ENCODE data around the gene BRDT.

DNA sequence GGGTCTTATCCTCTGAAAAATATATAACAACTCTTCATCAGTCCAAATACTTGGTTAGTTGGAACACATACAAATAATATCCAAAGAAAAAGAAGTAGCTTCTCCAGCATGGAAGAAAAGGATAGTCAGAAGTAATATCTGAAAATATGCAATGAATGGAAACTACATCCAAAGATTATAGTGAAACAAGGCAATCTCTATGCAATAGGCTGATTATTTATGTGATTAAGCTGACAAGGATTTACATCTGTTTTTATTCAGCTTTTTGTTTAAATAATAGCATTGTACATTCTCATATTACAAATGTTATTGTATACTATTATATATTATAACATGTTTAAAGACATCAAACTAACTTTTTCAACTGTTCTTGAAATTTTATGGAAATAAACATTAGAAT lies 48.0 kb upstream of the BRDT start:
- TF ChIP-seq OSR1 (CRISPR knock-in tag; IDR thresholded peaks at IDR 0.05) (no peak), ZFP30 (CRISPR knock-in tag; IDR thresholded peaks at IDR 0.05) (no peak), ISL1 (CRISPR knock-in tag; IDR thresholded peaks at IDR 0.05) (no peak), PPARA (CRISPR knock-in tag; IDR thresholded peaks at IDR 0.05; ENCODE audit: borderline replicate concordance) (no peak)

Measured in SK-N-SH treated with all-trans-retinoic acid at 6 μM for 48 hours (cell line).